CD1c-positive myeloid dendritic cell (primary cell): Measurements from ENCODE around the gene DUS4L.
A peak's percentile ranks its signal among the peaks of the same experiment; 100 is the strongest.
"Not testable (repeated sequence)": the region's sequence is repeated elsewhere in the genome, so short reads cannot be mapped to it uniquely, and the experiment has no call there.

Source experiments
- DNase-seq: peaks from one replicate; pipeline ENCODE4 v3.0.0-alpha.2; 2016; ENCODE audit errors: extremely low spot score

DUS4L gene, protein sequence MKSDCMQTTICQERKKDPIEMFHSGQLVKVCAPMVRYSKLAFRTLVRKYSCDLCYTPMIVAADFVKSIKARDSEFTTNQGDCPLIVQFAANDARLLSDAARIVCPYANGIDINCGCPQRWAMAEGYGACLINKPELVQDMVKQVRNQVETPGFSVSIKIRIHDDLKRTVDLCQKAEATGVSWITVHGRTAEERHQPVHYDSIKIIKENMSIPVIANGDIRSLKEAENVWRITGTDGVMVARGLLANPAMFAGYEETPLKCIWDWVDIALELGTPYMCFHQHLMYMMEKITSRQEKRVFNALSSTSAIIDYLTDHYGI

DNA sequence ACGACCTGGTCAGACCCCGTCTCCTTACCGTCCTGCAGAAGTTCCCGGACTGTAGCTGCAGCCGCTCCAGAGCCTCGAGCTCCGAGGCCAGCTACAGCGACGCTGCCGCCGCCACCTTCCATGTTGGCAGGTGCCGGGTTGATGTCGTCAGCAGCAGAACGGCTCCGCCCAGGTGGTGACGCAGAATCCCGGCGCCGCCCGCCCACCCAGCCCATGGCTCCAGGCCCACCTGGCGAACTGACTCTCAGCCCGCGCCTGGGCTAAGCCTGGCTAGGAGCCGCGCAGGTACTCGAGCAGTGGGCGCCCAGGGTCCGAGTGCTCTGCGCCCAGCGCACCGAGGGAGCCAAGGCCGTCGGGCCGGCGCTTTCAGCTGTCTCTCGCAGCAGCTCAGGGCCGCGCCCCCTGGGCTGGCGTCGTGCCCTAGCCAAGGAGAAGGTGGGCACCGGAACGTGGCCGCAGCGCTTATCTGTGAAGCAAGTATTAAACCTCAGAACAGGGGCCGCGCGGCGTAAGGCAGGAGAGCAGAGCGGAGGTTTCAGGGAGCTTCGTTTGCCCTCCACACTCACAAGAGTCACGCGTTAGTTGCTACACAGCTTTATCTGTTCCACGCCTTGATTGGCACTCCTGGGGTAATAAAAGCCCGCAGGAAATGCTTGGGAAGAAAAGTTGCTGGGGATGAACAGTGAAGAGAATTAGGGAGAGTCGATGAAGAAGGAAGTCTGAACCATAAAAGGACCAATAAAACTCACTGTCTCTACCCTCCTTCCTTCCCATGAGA lies at the start of gene DUS4L, which contains the start of gene COG5:
Gene DUS4L (plus strand): TSS at position 197 of the 778 bp plus-strand sequence. CDS start 3,100 bp downstream, outside the sequence.
Gene COG5 (minus strand): TSS at position 146 of the 778 bp plus-strand sequence. CDS start 24 bp downstream, at position 122.
- DNase-seq, result peak; percentile 93

DNA sequence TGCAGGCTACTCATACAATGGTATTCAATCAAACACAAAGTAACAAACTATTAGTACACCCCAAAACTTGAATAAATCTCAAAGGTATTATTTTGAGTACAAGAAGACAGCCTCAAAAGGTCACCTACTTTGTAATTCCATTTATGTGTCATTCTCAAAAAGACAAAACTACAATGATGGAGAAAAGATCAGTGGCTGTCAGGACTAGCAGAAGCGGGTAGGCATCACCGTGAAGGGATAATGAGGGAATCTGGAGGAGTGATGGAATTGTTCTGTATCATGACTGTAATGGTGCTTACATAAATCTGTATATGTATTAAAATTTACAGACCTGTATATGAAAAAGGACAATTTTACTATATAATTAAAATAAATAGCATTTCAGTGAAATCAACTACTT lies 37.1 kb upstream of the DUS4L start:
- DNase-seq, result no peak

DNA sequence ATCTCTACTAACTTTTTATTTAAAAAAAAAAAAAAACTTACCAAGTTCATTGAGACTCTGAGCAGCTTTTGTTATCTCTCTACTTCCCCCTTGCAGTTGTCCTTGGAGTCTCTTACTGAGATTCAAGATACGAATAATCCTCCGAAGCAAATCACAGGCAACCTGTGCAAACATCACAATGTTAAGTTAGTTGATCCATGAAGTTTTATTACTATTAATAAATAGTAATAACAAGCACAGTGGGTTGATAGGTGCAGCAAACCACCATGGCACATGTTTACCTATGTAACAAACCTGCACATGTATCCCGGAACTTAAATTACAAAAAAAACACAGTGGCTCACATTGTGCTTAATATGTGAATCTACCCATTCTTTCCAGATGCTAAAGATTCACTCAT lies 36.6 kb upstream of the DUS4L start:
- no peak for DNase-seq

DNA sequence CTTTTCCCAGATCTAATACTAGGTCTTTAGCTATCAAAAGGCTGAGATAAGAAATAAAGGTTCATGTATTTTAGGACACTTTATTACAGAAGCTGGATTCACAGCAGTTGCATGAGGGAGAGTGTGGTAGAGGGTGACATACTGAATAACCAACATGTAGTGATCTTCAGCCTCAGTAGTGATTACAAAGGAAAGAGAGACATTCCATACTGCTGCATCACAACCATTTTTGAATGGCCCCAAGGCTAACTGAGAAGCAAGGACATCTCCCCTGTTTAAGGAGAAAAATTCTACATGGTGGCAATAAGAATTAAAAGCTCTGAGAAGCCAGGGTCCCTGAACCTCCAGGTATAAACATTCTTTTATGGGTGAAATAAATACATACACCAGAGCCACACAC lies 35.3 kb upstream of the DUS4L start:
- no peak for DNase-seq

DNA sequence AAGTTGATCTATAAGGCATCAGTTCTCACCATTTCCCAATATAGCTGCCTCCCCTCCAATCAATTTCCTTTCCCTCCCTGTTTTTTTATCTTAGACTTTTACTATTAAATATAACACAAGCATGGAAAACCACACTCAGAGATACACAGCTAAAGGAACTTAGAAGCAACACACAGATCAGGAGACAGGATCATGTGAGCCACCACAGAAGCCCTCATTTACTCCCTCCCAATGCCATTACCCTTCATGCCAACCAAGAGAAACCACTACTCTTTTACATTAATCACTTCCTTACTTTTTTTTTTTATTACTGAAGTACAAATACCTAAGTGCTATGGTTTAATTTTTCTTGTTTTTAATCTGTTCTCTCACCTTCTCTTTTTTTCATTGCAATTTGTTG lies 33.0 kb upstream of the DUS4L start:
- DNase-seq, result no peak

DNA sequence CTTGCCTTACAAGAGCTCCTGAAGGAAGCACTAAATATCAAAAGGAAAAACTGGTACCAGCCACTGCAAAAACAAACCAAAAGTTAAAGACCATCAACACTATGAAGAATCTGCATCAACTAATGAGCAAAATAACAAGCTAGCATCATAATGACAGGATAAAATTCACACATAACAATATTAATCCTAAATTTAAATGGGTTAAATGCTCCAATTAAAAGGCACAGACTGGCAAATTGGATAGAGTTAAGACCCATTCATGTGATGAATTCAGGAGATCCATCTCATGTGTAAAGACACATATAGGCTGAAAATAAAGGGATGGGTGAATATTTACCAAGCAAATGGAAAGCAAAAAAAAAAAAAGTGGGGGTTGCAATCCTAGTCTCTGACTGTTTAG lies 29.6 kb upstream of the DUS4L start:
- DNase-seq, result no peak

DNA sequence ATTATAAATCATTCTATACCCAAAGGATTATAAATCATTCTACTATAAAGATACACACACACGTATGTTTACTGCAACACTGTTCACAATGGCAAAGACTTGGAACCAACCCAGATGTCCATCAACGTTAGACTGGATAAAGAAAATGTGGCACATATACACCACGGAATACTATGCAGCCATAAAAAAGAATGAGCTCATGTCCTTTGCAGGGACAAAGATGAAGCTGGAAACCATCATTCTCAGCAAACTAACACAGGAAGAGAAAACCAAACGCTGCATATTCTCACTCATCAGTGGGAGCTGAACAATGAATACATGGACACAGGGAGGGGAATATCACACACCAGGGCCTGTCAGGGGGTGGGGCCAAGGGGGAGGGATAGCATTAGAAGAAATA lies 26.5 kb upstream of the DUS4L start:
- DNase-seq, result not testable (repeated sequence)

DNA sequence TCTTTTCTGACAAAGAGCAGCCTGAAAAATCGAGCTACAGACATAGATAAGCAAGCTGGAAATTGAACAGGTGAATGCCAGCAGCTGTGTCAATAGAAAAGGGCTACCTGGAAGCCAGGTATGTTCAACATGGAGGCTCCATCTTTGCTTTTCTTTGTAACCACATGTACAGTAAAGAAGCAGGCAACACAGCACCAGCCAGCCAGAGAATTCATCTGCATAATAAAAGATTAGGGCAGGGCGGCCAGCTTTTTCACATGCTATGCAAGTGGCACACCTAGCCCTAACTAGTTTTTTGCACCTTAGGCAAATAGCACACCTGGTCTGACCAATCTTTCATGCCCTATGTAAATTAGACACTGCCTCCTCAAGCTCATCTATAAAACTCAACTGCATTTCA lies 25.8 kb upstream of the DUS4L start:
- no peak for DNase-seq

DNA sequence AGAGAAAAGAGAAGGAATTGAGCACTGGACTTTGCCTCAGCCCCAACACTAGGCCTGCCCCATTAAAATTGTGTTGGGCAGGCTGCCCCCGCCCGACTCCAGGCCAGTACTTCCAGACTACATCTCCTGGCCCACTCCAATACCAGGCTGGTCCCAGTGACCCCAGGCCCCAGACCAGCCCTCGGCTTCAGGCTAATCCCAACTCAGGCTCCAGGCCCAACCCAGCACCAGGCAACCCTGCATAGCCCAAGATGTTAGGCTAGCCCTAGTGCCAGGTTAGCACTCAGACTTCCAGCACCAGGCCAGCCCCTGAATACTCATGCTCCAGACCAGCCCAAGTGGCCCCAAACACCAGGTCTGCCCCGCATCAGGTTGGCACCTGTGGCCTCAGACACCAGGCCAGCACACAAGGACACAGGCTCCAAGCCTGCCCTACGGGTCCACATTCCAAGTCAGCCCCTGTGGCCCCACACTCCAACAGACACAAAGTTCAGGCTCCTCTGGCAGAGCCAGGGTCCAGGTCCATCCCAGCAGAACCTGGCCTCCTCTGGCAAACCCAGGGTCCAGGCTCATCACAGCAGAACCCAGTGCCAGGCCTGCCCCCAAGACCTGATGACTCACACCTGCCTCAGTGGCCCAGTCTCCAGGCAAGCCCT lies 20.3 kb upstream of the DUS4L start:
- no peak for DNase-seq

DNA sequence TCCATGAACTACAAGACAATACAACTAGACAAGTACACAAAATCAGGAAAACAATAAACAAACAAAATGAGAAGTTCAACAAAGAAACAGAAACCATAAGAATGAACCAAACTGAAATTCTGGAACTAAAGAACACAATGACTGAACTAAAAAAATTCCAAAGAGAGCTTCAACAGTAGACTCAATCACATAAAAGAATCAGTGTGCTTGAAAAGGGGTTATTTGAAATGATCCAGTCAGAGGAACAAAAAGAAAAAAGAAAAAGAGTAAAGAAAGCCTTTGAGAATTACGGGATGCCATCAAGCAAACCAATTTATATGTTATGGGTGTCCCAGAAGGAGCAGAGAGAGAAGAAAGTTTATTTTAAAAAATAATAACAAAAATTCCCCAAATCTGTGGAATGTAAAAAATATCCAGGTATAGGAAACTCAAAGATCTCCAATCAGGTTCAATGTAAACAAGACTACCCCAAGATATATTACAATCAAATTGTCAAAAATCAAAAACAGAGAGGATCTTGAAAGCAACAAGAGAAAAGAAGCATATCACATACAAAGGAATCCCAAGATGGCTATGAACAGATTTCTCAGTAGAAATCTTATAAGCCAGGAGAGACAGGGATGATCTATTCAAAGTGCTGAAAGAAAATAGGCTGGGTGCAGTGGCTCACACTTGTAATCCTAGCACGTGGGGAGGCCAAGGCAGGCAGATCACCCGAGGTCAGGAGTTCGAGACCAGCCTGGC lies 18.8 kb upstream of the DUS4L start:
- DNase-seq, result no peak

DNA sequence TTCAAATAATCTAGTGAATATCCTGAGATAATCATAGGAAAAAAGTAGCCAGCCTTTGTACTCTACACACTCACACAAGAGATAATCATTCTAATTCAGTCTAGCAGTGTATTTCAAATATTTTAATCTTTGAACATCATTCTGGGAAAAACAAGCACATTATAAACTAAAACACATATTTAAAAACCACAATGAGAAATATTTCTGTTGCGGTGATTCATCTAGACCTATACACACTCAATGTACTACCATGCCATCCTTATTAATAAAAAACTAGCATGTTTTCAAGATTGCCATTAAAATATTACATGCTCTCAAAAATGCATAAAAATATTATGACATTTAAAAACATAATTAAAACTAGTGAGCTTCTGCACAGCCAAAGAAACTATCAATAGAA lies 11.8 kb upstream of the DUS4L start:
- no peak for DNase-seq

DNA sequence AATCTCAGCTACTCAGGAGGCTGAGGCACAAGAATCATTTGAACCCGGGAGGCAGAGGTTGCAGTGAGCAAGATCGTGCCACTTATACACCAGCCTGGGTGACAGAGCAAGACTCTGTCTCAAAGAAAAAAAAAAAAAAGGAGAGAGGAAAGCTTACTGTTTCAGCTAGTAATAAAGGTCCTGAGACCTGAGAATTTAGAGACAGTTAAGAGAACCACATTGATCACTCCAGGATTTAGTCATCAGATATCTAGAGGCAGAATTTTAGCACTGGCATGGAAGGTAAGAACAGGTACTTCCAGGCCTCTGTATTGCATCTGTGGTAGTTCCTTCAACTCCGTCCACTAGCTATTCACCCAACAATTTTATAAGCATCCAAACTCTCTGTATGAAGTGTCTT lies 7.9 kb upstream of the DUS4L start:
- DNase-seq, result no peak

DNA sequence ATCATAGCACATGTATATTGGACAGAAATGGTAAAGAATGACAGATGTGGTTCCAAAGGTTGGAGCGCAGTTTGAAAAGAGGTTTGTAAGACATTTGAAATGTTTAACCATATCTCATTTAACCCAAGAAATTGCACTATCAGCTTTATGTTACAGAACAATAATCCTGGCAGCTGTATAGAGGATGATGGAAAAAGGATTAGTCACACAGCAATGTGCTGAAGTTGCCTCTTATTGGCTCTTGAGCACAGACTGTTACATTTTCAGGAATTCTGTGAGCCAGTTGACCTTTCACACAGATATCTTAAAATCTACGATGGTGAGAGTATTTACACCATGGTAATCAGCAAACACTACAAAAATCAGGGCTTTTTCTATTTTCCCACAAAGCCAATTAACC lies 3.9 kb upstream of the DUS4L start:
- DNase-seq, result no peak

DNA sequence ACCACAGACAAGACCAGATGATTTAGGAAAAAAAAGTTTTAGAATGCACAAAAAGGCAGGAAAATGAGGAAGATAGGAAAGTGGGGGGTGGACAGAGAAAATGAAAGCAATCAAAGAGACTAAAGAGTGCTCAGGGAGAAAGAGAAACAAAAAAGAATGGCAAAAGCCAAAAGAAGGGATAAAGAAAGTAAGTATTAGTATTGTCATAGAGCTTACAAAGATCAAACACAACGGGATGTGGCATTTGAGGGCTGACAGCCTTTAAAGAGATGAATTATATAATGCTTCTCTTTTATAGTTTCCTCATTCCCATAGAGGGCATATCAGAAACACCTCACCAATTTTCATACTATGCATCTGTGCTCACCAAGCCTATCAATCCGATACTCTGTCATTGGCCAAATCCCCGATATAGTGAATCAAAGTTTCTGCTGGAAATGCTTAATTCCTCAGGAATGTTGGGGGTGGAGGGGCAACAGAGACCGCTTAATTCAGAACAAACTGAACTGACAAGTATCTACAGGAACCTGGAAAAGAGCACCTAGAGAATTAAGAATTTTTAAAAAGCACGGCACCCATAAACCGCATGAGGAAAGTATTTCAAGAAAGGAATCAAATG lies 2.8 kb upstream of the DUS4L start:
- peak; percentile 30 for DNase-seq

DNA sequence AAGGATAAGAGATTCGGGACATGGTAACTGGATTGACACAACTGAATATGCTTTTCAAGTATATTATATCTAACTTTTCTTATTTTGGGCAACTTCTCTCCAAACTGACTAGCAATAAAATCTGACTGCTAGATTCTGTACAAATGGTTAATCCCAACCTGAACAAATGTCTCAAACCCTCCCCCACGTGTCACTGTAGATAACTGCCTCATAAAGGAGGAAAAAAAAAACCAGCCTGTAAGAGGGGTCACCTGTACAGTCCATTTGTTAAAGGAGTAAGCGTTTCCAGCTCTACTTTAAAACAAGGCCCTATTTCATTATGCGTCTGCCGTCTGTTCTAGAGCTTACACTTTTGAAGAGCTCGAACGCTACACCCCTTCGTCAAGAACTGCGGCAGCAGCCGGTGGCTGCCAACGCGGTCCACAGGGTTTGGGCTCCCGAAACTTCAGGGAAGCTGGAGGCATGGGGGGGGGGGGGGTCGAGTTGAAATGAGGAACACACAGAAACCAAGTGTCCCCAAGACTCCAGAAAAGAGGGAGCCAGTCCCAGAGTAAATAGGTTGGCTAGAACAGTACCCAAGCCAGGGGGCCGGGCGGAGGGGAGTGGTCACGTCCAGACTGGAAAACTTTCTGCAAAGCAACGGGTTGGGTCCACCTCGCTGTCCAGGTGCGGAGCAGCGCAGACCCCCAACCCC lies 543 bp upstream of the DUS4L start:
- DNase-seq, result peak; percentile 48

DNA sequence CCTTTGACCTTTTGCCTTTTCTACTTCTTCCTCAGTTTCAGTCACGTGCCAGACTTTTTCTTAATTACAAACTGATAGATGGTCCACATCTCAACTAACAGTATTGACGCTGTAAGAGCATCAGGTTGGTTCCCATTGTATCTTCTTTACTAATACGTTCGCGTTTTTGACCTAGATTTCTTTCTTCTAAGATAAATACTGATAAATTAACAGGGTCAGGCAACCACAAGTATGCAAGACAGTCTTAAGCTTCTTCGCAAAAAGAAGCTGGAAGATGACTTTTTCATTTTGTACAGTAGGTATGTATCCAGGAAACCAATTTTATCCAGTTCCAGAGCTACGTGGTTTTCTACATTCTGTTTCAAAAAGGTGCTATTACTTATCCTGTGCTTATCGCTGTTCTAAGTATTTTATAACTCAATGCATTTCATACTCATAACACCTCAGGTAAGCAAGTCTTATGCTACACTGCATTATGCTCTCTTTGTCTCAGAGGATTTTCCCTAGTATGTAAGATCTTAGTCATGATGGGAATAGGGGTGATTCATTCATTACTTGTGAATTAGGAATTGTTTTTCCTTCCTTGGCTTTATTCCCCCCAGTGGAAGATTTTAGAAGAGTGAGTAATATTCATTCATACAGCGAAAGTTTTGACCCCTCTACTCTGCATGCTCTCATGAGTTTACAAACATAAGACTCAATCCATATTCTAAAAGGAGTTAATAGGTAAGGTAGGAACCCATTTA lies 955 bp downstream of the DUS4L start:
- no peak for DNase-seq

DNA sequence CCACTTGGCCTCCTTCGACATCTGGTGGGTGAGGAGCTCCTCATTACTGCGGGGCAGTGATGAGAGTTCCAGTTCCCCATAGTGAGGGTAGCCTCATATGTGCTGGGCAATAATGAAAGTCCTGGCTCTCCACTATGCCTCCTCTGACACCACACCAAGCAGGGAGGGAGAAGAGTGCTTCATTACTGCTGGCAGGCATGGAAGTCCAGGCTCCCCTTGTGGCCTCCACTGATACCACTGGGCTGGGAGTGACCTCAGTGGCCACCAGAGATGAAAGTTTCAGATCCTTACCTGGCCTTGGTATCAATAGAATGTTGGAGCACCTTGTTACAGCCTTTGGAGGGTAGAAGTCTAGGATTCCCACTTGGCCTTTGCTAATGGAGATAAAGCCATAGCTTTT lies 6.5 kb downstream of the DUS4L start:
- DNase-seq, result no peak

DNA sequence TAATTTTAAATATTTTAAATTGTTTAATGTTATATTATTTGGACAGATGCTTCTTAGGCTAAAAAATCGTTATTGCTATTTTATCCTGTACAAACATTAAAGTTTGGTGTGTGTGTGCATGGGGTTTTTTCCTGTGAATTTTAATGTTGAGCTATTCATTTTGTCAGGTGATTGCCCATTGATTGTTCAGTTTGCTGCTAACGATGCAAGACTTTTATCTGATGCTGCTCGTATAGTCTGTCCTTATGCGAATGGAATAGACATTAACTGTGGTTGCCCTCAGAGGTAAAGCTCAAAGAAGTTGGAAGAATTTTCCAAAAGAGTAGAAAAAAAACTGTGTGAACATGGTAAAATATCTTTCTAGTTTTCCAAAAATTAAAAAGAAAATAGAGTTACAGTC lies 9.8 kb downstream of the DUS4L start:
- no peak for DNase-seq

DNA sequence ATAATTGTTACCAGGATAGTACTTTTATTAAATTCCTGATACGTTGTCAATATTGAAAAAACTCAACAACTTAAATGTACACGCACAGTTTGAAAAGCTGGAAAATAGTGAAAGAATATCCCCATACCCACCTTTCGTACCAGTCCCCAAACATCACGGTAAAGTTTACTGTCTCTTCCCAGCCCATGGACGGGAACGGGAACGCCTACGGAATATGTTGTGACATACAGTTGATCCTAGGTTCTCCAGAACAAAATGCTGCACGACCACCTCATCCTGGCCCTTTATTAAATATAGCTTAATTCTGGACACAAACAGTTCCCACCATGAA lies 15.7 kb downstream of the DUS4L start:
- peak; percentile 39 for DNase-seq
